ENCODE measurements around the gene CHCHD2.
"Not testable (repeated sequence)": the region's sequence is repeated elsewhere in the genome, so short reads cannot be mapped to it uniquely, and the experiment has no call there.

The CHCHD2 gene

GRCh38 chr7:56106108-56107073 is at the start of gene CHCHD2:
CHCHD2 (minus strand) TSS chr7:56106476; CDS start chr7:56106413, 63 bp downstream.
- no peaks in the 10 kb centered on the region for H3K36me3 ChIP-seq (ENCODE audit: insufficient read depth, low read length)
- H3K9ac ChIP-seq (ENCODE audit: low read depth, low read length), result no peak within 1 kb of the TSS
- H3K9me3 ChIP-seq (ENCODE audit: control insufficient read depth, insufficient read depth, low read length), result no peaks in the 10 kb centered on the region
- H3K4me1 ChIP-seq (ENCODE audit: insufficient read depth, low read length), result no peaks in the 10 kb centered on the region

GRCh38 chr7:56131062-56131461 is 24.8 kb upstream of the CHCHD2 start:
- not testable (repeated sequence) for H3K9ac ChIP-seq (ENCODE audit: low read depth, low read length); H3K4me1 ChIP-seq (ENCODE audit: insufficient read depth, low read length); H3K9me3 ChIP-seq (ENCODE audit: control insufficient read depth, insufficient read depth, low read length); H3K36me3 ChIP-seq (ENCODE audit: insufficient read depth, low read length)

DNA sequence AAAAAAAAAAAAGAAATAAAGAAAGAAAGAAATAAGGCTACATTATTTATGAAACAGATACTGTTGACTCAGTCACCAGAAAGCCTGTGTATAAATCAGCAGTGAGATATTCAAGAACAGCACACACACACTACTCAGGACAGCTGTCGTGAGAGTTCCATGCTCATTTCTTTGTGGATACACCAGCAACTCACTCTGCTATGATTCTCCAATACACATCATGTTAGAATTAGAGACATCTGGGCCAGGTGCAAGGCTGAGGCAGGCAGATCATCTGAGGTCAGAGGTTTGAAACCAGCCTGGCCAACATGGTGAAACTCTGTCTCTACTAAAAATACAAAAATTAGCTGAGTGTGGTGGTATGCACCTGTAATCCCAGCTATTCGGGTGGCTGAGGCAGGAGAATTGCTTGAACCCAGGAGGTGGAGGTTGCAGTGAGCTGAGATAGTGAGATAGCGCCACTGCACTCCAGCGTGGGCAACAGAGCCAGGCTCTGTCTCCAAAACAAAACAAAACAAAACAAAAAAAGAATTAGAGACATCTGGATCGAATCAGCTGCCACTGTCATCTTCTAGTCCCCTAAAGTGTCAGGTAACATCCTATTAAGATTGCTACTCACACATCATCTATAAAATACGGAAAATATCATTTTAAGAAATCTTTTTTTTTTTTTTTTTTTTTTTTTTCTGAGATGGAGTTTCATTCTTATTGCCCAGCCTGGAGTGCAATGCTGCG is 21.1 kb upstream of the CHCHD2 start:
- H3K4me1 ChIP-seq (ENCODE audit: insufficient read depth, low read length), result no peaks in the 10 kb centered on the region
- no peak overlapping the region for H3K9ac ChIP-seq (ENCODE audit: low read depth, low read length)
- H3K9me3 ChIP-seq (ENCODE audit: control insufficient read depth, insufficient read depth, low read length), result no peaks in the 10 kb centered on the region
- no peaks in the 10 kb centered on the region for H3K36me3 ChIP-seq (ENCODE audit: insufficient read depth, low read length)

DNA sequence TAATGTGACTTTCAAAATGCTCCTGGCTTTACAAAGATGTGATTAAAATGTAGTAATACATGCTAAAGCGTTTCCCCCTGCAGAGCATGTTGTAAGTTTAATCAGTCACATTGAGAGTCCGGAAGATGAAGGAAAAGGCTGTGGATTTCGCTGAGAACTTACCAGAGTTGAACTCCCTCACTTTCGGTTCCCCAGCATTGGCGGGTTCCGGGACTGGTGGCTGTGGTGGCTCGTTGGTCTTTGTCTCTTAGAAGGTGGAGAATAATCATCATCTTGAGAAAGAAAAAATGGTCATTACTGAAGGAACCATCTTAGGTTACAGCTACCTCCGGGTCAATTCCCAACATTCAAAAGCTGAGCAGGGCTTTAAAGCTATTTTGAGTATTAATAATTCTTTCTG is 19.6 kb upstream of the CHCHD2 start:
- Histone ChIP-seq H3K9me3 (ENCODE audit: control insufficient read depth, insufficient read depth, low read length) (no peaks in the 10 kb centered on the region), H3K36me3 (ENCODE audit: insufficient read depth, low read length) (no peaks in the 10 kb centered on the region), H3K9ac (ENCODE audit: low read depth, low read length) (no peak overlapping the region), H3K4me1 (ENCODE audit: insufficient read depth, low read length) (no peaks in the 10 kb centered on the region)

DNA sequence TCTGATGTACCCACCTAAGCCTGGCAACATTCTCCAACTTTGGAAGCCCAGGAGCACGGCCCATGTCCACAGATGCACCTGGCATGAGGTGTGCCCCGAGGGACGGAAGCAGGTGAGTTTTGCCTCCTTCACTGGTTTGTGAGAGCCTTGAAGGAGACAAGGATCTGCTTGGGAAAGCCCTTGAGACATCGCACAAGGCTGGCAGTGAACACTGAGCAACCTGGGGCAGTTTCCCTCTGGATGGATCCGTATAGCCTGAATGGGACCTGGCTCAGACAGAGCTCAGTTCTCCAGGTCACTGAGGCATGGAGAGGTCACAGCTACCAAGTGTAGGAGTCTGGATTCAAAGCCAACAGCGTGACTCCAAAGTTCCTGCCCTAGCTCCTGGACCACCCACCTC is 18.7 kb upstream of the CHCHD2 start:
- Histone ChIP-seq H3K9ac (ENCODE audit: low read depth, low read length) (no peak overlapping the region), H3K36me3 (ENCODE audit: insufficient read depth, low read length) (no peaks in the 10 kb centered on the region), H3K4me1 (ENCODE audit: insufficient read depth, low read length) (no peaks in the 10 kb centered on the region), H3K9me3 (ENCODE audit: control insufficient read depth, insufficient read depth, low read length) (no peaks in the 10 kb centered on the region)

DNA sequence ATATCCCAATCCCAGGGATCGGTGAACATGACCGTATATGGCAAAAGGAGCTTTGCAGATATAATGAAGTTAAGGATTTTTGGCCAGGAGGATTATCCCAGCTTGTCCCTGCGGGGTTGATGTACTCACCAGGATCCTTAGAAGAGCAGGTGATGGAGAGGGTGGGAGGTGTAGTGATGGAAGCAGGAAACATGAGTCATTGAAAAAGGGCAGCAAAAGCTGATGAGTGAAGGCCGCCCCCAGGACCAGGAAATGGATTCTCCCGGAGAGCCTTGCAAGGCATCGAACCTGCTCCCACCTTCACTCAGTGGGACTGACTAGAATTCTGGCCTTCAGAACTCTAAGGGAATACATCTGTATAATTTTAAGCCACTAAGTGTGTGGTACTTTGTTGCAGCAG is 15.2 kb upstream of the CHCHD2 start:
- Histone ChIP-seq H3K36me3 (ENCODE audit: insufficient read depth, low read length) (no peaks in the 10 kb centered on the region), H3K9me3 (ENCODE audit: control insufficient read depth, insufficient read depth, low read length) (no peaks in the 10 kb centered on the region), H3K4me1 (ENCODE audit: insufficient read depth, low read length) (no peaks in the 10 kb centered on the region), H3K9ac (ENCODE audit: low read depth, low read length) (no peak overlapping the region)

DNA sequence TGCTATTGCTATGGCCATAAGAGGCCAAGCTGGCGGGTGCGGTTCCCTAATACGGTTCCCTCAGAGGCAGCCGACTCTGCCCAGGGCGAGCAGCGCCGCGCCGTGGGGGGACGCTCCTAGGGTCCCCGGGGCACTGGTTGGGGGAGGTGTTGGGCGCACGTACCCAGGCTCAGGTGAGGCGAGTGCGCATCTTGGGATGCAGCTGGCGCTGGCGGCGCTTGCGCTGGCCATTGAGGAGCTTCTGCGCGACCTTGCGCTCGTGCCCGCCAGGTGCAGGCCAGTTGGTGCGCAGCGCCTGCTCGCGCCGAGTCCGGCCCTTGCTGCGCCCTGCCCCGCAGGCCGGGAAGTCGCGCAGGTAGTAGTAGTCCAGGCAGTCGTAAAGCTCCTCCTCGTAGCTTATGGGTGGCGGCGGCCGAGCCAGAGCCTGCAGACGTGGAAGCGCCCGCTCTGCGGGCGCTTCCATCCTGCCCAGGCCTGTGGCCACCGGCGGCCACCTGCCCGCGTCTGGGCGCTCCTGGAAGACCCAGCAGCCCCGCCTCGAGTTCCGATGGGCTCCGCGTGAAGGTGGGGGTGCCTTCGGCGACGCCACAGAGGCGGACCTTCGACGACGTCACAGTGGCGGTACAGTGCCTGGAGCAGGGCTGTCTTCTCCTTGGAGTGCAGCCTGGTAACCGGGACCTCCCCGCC is 9.7 kb upstream of the CHCHD2 start, which contains the start of gene NUPR2:
NUPR2 (minus strand) TSS at position 566 of the 687 bp plus-strand sequence; CDS start at position 463, 103 bp downstream.
- no peaks in the 10 kb centered on the region for H3K36me3 ChIP-seq (ENCODE audit: insufficient read depth, low read length)
- H3K9ac ChIP-seq (ENCODE audit: low read depth, low read length), result no peak within 1 kb of the TSS
- no peaks in the 10 kb centered on the region for H3K9me3 ChIP-seq (ENCODE audit: control insufficient read depth, insufficient read depth, low read length)
- H3K4me1 ChIP-seq (ENCODE audit: insufficient read depth, low read length), result no peaks in the 10 kb centered on the region

DNA sequence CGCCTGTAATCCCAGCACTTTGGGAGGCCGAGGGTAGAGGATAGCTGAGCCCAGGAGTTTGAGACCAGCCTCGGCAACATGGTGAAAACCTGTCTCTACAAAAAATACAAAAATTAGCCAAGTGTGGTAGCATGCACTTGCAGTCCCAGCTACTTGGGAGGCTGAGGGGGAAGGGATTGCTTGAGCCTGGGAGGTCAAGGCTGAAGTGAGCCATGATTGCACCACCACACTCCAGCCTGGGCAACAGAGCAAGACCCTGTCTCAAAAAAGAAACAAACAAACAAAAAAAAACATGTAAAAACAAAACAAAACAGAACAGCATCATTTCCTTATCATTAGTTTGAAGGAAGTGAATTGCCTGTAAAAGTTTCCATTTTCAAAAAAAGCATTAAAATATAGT is 6.0 kb upstream of the CHCHD2 start:
- H3K36me3 ChIP-seq (ENCODE audit: insufficient read depth, low read length); H3K9me3 ChIP-seq (ENCODE audit: control insufficient read depth, insufficient read depth, low read length); H3K9ac ChIP-seq (ENCODE audit: low read depth, low read length); H3K4me1 ChIP-seq (ENCODE audit: insufficient read depth, low read length): not testable (repeated sequence)

GRCh38 chr7:56110611-56111010 is 4.3 kb upstream of the CHCHD2 start:
- no peak overlapping the region for H3K9ac ChIP-seq (ENCODE audit: low read depth, low read length)
- H3K36me3 ChIP-seq (ENCODE audit: insufficient read depth, low read length), result no peaks in the 10 kb centered on the region
- H3K9me3 ChIP-seq (ENCODE audit: control insufficient read depth, insufficient read depth, low read length), result no peaks in the 10 kb centered on the region
- H3K4me1 ChIP-seq (ENCODE audit: insufficient read depth, low read length), result no peaks in the 10 kb centered on the region

DNA sequence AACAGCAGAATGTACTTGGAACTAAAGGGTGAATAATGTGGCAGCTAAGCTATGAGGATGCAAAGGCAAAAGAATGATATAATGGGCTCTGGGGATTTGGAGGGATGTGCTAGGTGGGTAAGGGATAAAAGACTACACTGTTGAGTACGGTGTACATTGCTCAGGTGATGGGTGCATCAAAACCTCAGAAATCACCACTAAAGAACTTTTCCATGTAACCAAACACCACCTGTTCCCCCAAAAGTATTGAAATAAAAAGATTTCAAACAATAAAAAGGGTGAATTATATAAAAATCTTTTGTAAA is 1.6 kb upstream of the CHCHD2 start:
- Histone ChIP-seq H3K36me3 (ENCODE audit: insufficient read depth, low read length) (no peaks in the 10 kb centered on the region), H3K9me3 (ENCODE audit: control insufficient read depth, insufficient read depth, low read length) (no peaks in the 10 kb centered on the region), H3K9ac (ENCODE audit: low read depth, low read length) (no peak overlapping the region), H3K4me1 (ENCODE audit: insufficient read depth, low read length) (no peaks in the 10 kb centered on the region)

- H3K4me1 ChIP-seq (ENCODE audit: insufficient read depth, low read length), result no peaks in the 10 kb centered on the region
- no peak overlapping the region for H3K9ac ChIP-seq (ENCODE audit: low read depth, low read length)
- H3K36me3 ChIP-seq (ENCODE audit: insufficient read depth, low read length), result no peaks in the 10 kb centered on the region
- H3K9me3 ChIP-seq (ENCODE audit: control insufficient read depth, insufficient read depth, low read length), result no peaks in the 10 kb centered on the region
These were observed 768 bp downstream of the CHCHD2 start for GRCh38 chr7:56105508-56105907.

DNA sequence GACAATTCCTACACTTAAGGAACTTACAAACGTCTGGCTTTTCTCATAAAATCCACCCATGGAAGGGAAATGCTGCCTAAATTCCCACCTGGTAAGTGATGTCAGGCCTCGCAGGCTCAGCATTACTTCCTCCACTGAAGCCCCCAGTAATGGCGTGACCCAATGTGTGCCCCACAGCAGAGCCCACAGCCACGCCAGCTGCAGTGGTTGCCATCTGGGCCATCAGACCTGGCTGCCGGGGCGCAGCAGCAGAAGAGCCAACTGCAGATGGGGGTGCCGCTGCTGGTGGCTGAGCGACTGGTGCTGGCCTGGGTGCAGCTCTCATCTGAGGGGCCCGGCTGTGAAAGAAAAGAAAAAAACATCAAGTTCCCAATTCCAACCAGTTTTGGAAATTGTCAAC is 2.1 kb downstream of the CHCHD2 start:
- not testable (repeated sequence) for H3K4me1 ChIP-seq (ENCODE audit: insufficient read depth, low read length); H3K36me3 ChIP-seq (ENCODE audit: insufficient read depth, low read length); H3K9me3 ChIP-seq (ENCODE audit: control insufficient read depth, insufficient read depth, low read length); H3K9ac ChIP-seq (ENCODE audit: low read depth, low read length)

- Histone ChIP-seq H3K4me1 (ENCODE audit: insufficient read depth, low read length) (no peaks in the 10 kb centered on the region), H3K36me3 (ENCODE audit: insufficient read depth, low read length) (no peaks in the 10 kb centered on the region), H3K9me3 (ENCODE audit: control insufficient read depth, insufficient read depth, low read length) (no peaks in the 10 kb centered on the region), H3K9ac (ENCODE audit: low read depth, low read length) (no peak overlapping the region)
These were observed 6.6 kb downstream of the CHCHD2 start for GRCh38 chr7:56099653-56100052.

- not testable (repeated sequence) for H3K4me1 ChIP-seq (ENCODE audit: insufficient read depth, low read length); H3K9me3 ChIP-seq (ENCODE audit: control insufficient read depth, insufficient read depth, low read length); H3K36me3 ChIP-seq (ENCODE audit: insufficient read depth, low read length); H3K9ac ChIP-seq (ENCODE audit: low read depth, low read length)
These were observed 7.9 kb downstream of the CHCHD2 start for GRCh38 chr7:56098187-56099008.

Measured in ES-I3 (cell line).